ENCODE results near the gene AGER. TPM values are rescaled to one million over a fixed set of nuclear protein-coding genes. Genes with fewer than 3 reads are reported as not detected.
A peak's percentile ranks its signal among the peaks of the same experiment; 100 is the strongest.

Gene AGER
- total and polyA plus RNA-seq, 9 of the 15 experiments (the other 6 are each of a cell fraction or from before 2014, with no cell fraction given), result 1.2 to 11.5 (median 4.1) TPM

DNA sequence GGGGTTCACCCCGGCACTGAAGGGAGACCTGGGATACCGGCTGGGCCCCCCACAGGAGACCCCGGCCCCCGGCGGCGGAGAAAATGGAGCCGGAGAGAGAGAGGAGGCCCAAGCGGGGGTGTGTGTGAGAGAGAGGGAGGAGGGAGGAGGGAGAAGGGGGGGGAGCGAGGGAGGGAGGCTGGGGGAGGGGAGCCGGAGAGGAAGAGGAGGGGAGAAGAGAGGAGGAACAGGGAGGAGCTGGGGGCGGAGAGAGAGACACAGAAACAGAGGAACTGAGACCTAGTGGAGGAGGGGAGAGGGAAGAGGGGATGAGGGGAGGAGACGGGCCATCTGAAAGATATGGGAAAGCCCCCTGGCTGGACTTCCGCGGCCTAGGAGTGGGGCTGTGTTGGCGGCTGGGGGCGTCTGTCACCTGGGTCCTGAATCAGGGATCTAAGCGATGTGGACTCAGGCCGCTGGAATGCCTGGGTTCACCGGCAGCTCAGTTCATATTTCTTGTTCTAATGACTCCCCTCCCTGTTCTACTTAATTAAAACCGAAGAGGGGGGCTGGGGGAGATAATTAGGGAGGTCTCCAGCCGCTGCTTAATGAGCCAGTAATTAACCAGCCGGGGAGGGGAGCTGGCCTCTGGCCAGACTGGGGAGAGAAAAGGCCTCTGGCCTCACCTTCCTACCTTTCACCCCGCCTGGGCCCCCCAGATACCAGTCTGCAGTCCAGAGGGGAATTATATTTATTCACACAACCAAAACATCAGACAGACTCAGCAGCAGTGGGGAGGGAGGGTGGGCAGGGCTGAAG is 6.2 kb upstream of the AGER start, which contains the start of gene PBX2 (continued):
- TF ChIP-seq, protein P1, sequence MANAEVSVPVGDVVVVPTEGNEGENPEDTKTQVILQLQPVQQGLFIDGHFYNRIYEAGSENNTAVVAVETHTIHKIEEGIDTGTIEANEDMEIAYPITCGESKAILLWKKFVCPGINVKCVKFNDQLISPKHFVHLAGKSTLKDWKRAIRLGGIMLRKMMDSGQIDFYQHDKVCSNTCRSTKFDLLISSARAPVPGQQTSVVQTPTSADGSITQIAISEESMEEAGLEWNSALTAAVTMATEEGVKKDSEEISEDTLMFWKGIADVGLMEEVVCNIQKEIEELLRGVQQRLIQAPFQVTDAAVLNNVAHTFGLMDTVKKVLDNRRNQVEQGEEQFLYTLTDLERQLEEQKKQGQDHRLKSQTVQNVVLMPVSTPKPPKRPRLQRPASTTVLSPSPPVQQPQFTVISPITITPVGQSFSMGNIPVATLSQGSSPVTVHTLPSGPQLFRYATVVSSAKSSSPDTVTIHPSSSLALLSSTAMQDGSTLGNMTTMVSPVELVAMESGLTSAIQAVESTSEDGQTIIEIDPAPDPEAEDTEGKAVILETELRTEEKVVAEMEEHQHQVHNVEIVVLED (CRISPR knock-in tag; IDR thresholded peaks at IDR 0.05), result no peak
- TF ChIP-seq SRSF7 (optimal IDR thresholded peaks at IDR 0.05; ENCODE audit: low read depth, low read length), result no peak
- TF ChIP-seq MLLT1 (IDR thresholded peaks at IDR 0.05), result peak; percentile 70 to 87
- no peak for TF ChIP-seq HEY1 (CRISPR knock-in tag; IDR thresholded peaks at IDR 0.05; ENCODE audit: borderline replicate concordance)
- TF ChIP-seq FUS (optimal IDR thresholded peaks at IDR 0.05; ENCODE audit: low read depth, low read length), result no peak
- no peak for TF ChIP-seq NR2C2 (CRISPR knock-in tag; IDR thresholded peaks at IDR 0.05)
- TF ChIP-seq NR2C2 (tag; IDR thresholded peaks at IDR 0.05), result peak; percentile 60
- 0 out of 2 replicates have a peak, but pooled peaks have one; percentile 69 for TF ChIP-seq NR2F6 (CRISPR knock-in tag; IDR thresholded peaks at IDR 0.05)
- TF ChIP-seq, protein P2, sequence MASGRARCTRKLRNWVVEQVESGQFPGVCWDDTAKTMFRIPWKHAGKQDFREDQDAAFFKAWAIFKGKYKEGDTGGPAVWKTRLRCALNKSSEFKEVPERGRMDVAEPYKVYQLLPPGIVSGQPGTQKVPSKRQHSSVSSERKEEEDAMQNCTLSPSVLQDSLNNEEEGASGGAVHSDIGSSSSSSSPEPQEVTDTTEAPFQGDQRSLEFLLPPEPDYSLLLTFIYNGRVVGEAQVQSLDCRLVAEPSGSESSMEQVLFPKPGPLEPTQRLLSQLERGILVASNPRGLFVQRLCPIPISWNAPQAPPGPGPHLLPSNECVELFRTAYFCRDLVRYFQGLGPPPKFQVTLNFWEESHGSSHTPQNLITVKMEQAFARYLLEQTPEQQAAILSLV (tag; IDR thresholded peaks at IDR 0.05), result no peak
- TF ChIP-seq MCM3 (IDR thresholded peaks at IDR 0.05), result no peak
- TF ChIP-seq, protein P3, sequence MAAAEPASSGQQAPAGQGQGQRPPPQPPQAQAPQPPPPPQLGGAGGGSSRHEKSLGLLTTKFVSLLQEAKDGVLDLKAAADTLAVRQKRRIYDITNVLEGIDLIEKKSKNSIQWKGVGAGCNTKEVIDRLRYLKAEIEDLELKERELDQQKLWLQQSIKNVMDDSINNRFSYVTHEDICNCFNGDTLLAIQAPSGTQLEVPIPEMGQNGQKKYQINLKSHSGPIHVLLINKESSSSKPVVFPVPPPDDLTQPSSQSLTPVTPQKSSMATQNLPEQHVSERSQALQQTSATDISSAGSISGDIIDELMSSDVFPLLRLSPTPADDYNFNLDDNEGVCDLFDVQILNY (CRISPR knock-in tag; IDR thresholded peaks at IDR 0.05), result no peak
- TF ChIP-seq HSF4 (CRISPR knock-in tag; IDR thresholded peaks at IDR 0.05; ENCODE audit: borderline replicate concordance), result no peak
- no peak for TF ChIP-seq CBX5 (IDR thresholded peaks at IDR 0.05; ENCODE audit: borderline replicate concordance, low read depth)
- TF ChIP-seq ZNF239 (CRISPR knock-in tag; IDR thresholded peaks at IDR 0.05), result no peak
- no peak for TF ChIP-seq ZNF277 (CRISPR knock-in tag; IDR thresholded peaks at IDR 0.05; ENCODE audit: borderline replicate concordance)
- TF ChIP-seq BCOR (IDR thresholded peaks at IDR 0.05), result peak; percentile 11; the same call in 1 of the 2 replicates
- TF ChIP-seq BCL6 (CRISPR knock-in tag; IDR thresholded peaks at IDR 0.05), result no peak
- TF ChIP-seq, protein P4, sequence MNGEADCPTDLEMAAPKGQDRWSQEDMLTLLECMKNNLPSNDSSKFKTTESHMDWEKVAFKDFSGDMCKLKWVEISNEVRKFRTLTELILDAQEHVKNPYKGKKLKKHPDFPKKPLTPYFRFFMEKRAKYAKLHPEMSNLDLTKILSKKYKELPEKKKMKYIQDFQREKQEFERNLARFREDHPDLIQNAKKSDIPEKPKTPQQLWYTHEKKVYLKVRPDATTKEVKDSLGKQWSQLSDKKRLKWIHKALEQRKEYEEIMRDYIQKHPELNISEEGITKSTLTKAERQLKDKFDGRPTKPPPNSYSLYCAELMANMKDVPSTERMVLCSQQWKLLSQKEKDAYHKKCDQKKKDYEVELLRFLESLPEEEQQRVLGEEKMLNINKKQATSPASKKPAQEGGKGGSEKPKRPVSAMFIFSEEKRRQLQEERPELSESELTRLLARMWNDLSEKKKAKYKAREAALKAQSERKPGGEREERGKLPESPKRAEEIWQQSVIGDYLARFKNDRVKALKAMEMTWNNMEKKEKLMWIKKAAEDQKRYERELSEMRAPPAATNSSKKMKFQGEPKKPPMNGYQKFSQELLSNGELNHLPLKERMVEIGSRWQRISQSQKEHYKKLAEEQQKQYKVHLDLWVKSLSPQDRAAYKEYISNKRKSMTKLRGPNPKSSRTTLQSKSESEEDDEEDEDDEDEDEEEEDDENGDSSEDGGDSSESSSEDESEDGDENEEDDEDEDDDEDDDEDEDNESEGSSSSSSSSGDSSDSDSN (IDR thresholded peaks at IDR 0.05; ENCODE audit: borderline replicate concordance in 1 of 2, low read depth in 2 of 2, low read length in 2 of 2), result no peak
- no peak for TF ChIP-seq XRCC4 (IDR thresholded peaks at IDR 0.05; ENCODE audit: extremely low read depth, insufficient read depth, insufficient read length)
